Right kidney (tissue), 1 donor: ENCODE measurements around the gene PPP5C.
"Not testable (repeated sequence)": the region's sequence is repeated elsewhere in the genome, so short reads cannot be mapped to it uniquely, and the experiment has no call there.

Experiments
- DNase-seq: peaks from one replicate; pipeline ENCODE4 v3.0.0-alpha.2; 2016

The PPP5C gene

GRCh38 chr19:46429999-46430398 is 83.1 kb downstream of the PPP5C start:
- no peak for DNase-seq

- no peak for DNase-seq
Observed at GRCh38 chr19:46431824-46432223, 84.9 kb downstream of the PPP5C start.

- DNase-seq: not testable (repeated sequence)
Observed at GRCh38 chr19:46433470-46433869, 86.6 kb downstream of the PPP5C start.

GRCh38 chr19:46435009-46435408 is 88.1 kb downstream of the PPP5C start:
- no peak for DNase-seq

- DNase-seq: not testable (repeated sequence)
Observed at GRCh38 chr19:46435689-46436088, 88.8 kb downstream of the PPP5C start.
